ENCODE measurements around the gene ST6GAL2. TPM values are rescaled to one million over a fixed set of nuclear protein-coding genes. Genes with fewer than 3 reads are reported as not detected.

Gene ST6GAL2
- total RNA-seq, 1 experiment from 2014 or later = 11.0 TPM

- Mint-ChIP-seq H3K27me3 (ENCODE audit: low read depth) (no peaks in the 10 kb centered on the region), H3K4me3 (no peak overlapping the region), H3K9me3 (peaks cover 9% of the 10 kb centered on the region), H3K36me3 (peaks cover 5% of the 10 kb centered on the region; the same call in 1 of the 2 replicates), H3K27ac (no peak overlapping the region), H3K4me1 (peaks cover 26% of the 10 kb centered on the region)
- no peak for DNase-seq (ENCODE audit: low spot score)
- POLR2A ChIA-PET = no interaction called here
- no peak for ATAC-seq
- CTCF ChIA-PET = no interaction called here
- TF ChIP-seq ZSCAN18 (CRISPR knock-in tag; IDR thresholded peaks at IDR 0.05) (no peak), ZNF232 (CRISPR knock-in tag; IDR thresholded peaks at IDR 0.05) (no peak), PREB (CRISPR knock-in tag; IDR thresholded peaks at IDR 0.05; ENCODE audit: borderline replicate concordance) (no peak), CTCF (IDR thresholded peaks at IDR 0.05) (no peak), TCF7 (CRISPR knock-in tag; IDR thresholded peaks at IDR 0.05; ENCODE audit: low read depth) (no peak), PRRX2 (CRISPR knock-in tag; IDR thresholded peaks at IDR 0.05) (no peak), FOXJ3 (CRISPR knock-in tag; IDR thresholded peaks at IDR 0.05; ENCODE audit: borderline replicate concordance) (no peak), SOX15 (CRISPR knock-in tag; IDR thresholded peaks at IDR 0.05) (no peak), JUN (CRISPR knock-in tag; IDR thresholded peaks at IDR 0.05) (no peak)
These were observed 8.6 kb upstream of the ST6GAL2 start for GRCh38 chr2:106894545-106894944.

- Mint-ChIP-seq H3K36me3 (peaks cover 5% of the 10 kb centered on the region; the same call in 1 of the 2 replicates), H3K27me3 (ENCODE audit: low read depth) (peaks cover 10% of the 10 kb centered on the region), H3K9me3 (peaks cover 9% of the 10 kb centered on the region), H3K4me3 (no peak overlapping the region), H3K4me1 (peaks cover 33% of the 10 kb centered on the region), H3K27ac (no peak overlapping the region)
- CTCF ChIA-PET = no interaction called here
- DNase-seq (ENCODE audit: low spot score) (no peak), ATAC-seq (no peak)
- POLR2A ChIA-PET = no interaction called here
- no peak for TF ChIP-seq IRF2 (CRISPR knock-in tag; IDR thresholded peaks at IDR 0.05; ENCODE audit: borderline replicate concordance, low read depth)
These were observed 6.1 kb upstream of the ST6GAL2 start for GRCh38 chr2:106892048-106892447.

- CTCF ChIA-PET = interaction anchor here (1.1 to 2.1 kb wide), 2 partner anchors 15 to 21 kb away, joined by 5 to 6 read pairs; no protein-coding TSS in a partner anchor
These were observed 4.6 kb upstream of the ST6GAL2 start for GRCh38 chr2:106890606-106891005.

More at GRCh38 chr2:106890606-106891005, 4.6 kb upstream of the ST6GAL2 start:
- H3K27me3 Mint-ChIP-seq (ENCODE audit: low read depth) = peaks cover 15% of the 10 kb centered on the region
- TF ChIP-seq ZNF281 (CRISPR knock-in tag; IDR thresholded peaks at IDR 0.05) (no peak), OVOL2 (CRISPR knock-in tag; IDR thresholded peaks at IDR 0.05; ENCODE audit: borderline replicate concordance) (no peak), ZNF671 (CRISPR knock-in tag; IDR thresholded peaks at IDR 0.05) (no peak), MYBL2 (CRISPR knock-in tag; IDR thresholded peaks at IDR 0.05) (no peak), SMAD3 (CRISPR knock-in tag; IDR thresholded peaks at IDR 0.05; ENCODE audit: borderline replicate concordance) (no peak), GRHL2 (CRISPR knock-in tag; IDR thresholded peaks at IDR 0.05; ENCODE audit: insufficient replicate concordance, severe bottlenecking) (no peak)
- DNase-seq (ENCODE audit: low spot score) (no peak), ATAC-seq (no peak)
- peaks cover 9% of the 10 kb centered on the region for H3K9me3 Mint-ChIP-seq
- peaks cover 33% of the 10 kb centered on the region for H3K4me1 Mint-ChIP-seq
- peaks cover 5% of the 10 kb centered on the region; the same call in 1 of the 2 replicates for H3K36me3 Mint-ChIP-seq
- no peak overlapping the region for H3K27ac Mint-ChIP-seq
- POLR2A ChIA-PET = no interaction called here
- peak overlapping the region; percentile 42; the same call in 1 of the 2 replicates for H3K4me3 Mint-ChIP-seq

Data from WTC11 (cell line).